ENCODE measurements around the gene HBEGF. TPM values are rescaled to one million over a fixed set of nuclear protein-coding genes. Genes with fewer than 3 reads are reported as not detected.

HBEGF gene
- polyA plus RNA-seq, 3 donors = 9.9 to 13.3 (median 12.6) TPM

DNA sequence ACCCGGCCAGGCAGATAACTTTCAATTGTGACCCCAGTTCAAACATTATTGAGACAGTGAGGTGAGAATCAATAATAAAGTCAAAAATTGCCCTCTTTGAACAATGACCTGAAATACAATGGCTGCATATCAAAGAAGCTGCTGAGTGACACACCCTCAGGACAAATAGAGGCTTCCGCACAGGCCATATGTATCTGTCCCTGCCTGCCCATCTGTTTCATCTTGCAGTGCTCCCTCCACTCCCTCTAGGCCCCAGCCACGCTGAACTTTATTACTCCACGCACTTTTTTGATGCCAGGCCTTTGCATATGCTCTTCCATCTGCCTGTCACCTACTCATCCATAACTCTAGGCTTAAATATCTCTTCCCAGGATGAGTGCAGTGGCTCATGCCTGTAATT is 27.6 kb downstream of the HBEGF start:
- no peak for DNase-seq (ENCODE audit: extremely low read depth in 1 of 11, low read depth in 9 of 11, low spot score in 4 of 11)

- no peak for DNase-seq (ENCODE audit: extremely low read depth in 1 of 11, low read depth in 9 of 11, low spot score in 4 of 11)
These were observed 28.5 kb downstream of the HBEGF start for GRCh38 chr5:140317859-140318258.

- no peak for DNase-seq (ENCODE audit: extremely low read depth in 1 of 11, low read depth in 9 of 11, low spot score in 4 of 11)
These were observed 33.6 kb downstream of the HBEGF start for GRCh38 chr5:140312791-140313189.

DNA sequence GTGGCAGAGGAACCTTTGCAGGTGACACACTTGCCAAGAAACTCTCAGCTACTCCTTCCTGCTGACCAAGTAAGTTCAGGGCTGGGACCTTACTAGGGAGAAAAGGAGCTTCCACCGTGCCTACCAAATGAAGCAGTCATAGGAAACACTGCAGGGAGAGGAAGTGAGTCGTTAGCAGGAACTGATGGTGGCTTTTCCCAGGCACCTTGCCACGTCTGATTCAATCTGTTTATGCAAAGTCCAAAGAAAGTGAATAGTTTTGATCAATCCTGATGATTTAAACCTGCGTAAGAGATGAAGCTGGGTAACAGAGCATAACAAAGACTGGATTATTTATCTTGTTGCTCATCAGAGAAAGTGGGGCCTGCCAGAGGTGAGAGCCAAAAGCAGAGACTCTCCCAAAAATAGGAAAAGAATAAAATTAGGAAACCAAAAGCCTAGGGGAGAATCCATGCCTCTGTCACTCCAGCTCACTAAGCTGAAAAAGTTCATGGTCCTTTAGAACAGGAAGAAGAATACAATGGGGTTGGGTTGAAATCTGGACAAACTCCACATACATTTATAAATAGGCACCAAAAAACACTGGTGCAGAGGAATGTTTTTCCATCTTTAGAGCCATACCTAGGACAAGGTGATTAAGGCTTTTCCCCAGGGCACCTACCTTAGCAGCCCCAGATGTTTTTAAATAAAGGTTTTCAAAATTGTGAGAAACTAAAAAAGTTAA is 34.2 kb downstream of the HBEGF start:
- DNase-seq (ENCODE audit: extremely low read depth in 1 of 11, low read depth in 9 of 11, low spot score in 4 of 11) = no peak

GRCh38 chr5:140311011-140311467 is 35.4 kb downstream of the HBEGF start:
- DNase-seq (ENCODE audit: extremely low read depth in 1 of 11, low read depth in 9 of 11, low spot score in 4 of 11) = no peak

- no peak for DNase-seq (ENCODE audit: extremely low read depth in 1 of 11, low read depth in 9 of 11, low spot score in 4 of 11)
These were observed 36.0 kb downstream of the HBEGF start for GRCh38 chr5:140310434-140310833.

- DNase-seq (ENCODE audit: extremely low read depth in 1 of 11, low read depth in 9 of 11, low spot score in 4 of 11) = no peak
These were observed 36.6 kb downstream of the HBEGF start for GRCh38 chr5:140309706-140310249.

- DNase-seq (ENCODE audit: extremely low read depth in 1 of 11, low read depth in 9 of 11, low spot score in 4 of 11) = no peak
These were observed 40.9 kb downstream of the HBEGF start for GRCh38 chr5:140305471-140305870.

DNA sequence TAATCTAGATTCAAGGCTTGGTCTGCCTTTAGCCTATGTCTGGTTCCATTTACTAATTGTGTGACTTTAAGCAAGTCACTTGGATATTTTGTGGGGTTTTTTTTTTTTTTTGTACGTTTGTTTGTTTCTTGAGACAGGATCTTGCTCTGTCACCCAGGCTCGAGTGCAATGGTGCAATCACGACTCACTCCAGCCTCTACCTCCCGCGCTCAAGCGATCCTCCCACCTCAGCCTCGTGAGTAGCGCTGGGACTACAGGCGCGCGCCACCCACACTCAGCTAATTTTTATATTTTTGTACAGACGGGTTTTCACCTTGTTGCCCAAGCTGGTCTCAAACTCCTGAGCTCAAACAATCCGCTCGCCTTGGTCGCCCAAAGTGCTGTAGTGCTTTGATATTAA is 42.4 kb downstream of the HBEGF start:
- no peak for DNase-seq (ENCODE audit: extremely low read depth in 1 of 11, low read depth in 9 of 11, low spot score in 4 of 11)

DNA sequence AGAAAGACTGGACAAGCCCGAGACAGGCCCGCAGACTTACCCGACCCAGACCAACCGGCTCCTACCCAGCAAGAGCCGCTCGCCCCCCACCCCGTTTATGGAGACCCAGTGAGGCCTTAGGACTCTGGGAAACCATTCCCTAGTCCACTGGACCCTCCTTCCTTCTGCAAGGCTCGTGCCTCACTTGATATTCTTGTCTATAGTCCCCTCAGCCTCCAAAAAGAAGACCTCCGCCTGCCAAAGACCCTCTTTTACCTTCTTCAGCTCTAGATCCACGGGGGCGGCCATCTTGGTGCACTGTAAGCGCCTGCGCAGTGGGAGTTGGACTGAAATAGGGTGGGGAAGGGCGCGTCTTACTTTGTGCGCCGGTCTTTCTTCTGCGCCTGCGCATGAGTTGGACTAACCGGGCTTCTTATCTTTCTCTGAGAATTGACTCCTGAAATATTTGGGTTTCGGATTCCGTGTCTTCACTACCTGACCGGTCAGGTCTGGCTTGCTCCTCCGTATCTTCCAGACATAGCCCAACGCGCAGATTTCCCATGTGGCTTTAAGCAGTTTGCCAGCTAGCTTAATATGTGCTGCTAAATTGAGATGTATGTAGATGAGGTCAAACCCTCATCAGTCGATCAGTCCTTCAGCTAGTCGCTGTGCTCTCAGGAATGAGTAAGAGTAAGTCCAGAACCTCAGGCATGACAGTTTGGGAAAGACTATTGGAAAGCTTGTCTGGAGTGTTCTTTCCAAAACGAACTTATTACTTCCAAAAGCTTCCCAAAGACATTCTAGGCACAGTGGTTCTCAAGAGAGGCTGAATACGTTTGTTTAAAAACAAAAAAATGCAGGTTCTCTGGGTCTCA is 43.4 kb downstream of the HBEGF start, which contains the start of gene PFDN1:
Gene PFDN1 (minus strand): TSS at position 316 of the 854 bp plus-strand sequence. CDS start 28 bp downstream, at position 288.
- DNase-seq (ENCODE audit: extremely low read depth in 1 of 11, low read depth in 9 of 11, low spot score in 4 of 11) = peak; percentile 86 to 96 (median 91)

GRCh38 chr5:140301136-140301535 is 45.3 kb downstream of the HBEGF start:
- DNase-seq (ENCODE audit: extremely low read depth in 1 of 11, low read depth in 9 of 11, low spot score in 4 of 11) = no peak

GRCh38 chr5:140299056-140299455 is 47.3 kb downstream of the HBEGF start:
- DNase-seq (ENCODE audit: extremely low read depth in 1 of 11, low read depth in 9 of 11, low spot score in 4 of 11) = no peak

- DNase-seq (ENCODE audit: extremely low read depth in 1 of 11, low read depth in 9 of 11, low spot score in 4 of 11) = no peak
These were observed 48.2 kb downstream of the HBEGF start for GRCh38 chr5:140298183-140298601.

- DNase-seq (ENCODE audit: extremely low read depth in 1 of 11, low read depth in 9 of 11, low spot score in 4 of 11) = no peak
These were observed 49.1 kb downstream of the HBEGF start for GRCh38 chr5:140297283-140297682.

GRCh38 chr5:140296289-140296688 is 50.1 kb downstream of the HBEGF start:
- DNase-seq (ENCODE audit: extremely low read depth in 1 of 11, low read depth in 9 of 11, low spot score in 4 of 11) = no peak

- peak in 10 of 11 donors; percentile 26 to 74 (median 40) for DNase-seq (ENCODE audit: extremely low read depth in 1 of 11, low read depth in 9 of 11, low spot score in 4 of 11)
These were observed 51.0 kb downstream of the HBEGF start for GRCh38 chr5:140295414-140295813.

DNA sequence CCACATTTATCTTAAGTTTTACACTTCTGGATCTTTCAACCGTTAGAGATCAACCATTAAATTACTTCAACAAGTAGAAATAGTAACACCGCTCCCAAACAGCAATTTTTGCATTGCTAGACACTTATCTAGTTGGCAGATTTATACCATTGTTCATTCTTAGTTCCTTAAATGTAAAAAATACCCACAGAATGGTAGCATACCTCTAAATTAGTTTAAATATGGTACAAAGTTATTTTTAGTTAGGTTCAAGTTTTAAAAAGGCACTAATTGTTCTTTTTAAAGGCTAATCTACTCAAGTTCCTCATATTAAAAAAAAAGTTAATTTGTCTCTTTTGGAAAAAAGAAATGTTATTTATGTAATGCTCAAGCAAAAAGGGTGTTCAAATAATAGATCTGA is 51.6 kb downstream of the HBEGF start:
- DNase-seq (ENCODE audit: extremely low read depth in 1 of 11, low read depth in 9 of 11, low spot score in 4 of 11) = no peak

DNA sequence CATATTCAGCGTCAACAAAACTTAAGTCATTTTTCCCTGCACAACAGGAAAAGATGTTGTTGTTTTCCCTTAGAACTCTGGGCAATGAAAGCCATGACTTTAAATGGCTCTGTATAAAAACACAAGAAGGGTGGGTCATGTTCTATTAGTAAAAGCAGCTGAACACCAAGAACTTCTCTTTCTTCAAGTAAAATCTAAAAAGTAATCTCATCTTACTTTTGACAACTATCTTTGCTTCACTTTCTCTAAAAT is 52.6 kb downstream of the HBEGF start:
- no peak for DNase-seq (ENCODE audit: extremely low read depth in 1 of 11, low read depth in 9 of 11, low spot score in 4 of 11)

- DNase-seq (ENCODE audit: extremely low read depth in 1 of 11, low read depth in 9 of 11, low spot score in 4 of 11) = no peak
These were observed 53.1 kb downstream of the HBEGF start for GRCh38 chr5:140293091-140293848.
